DOHH2 (cell line): ENCODE results near the gene CARM1.

Experiments used
- H3F3A ChIP-seq: fragments of 200-600 bp; sonication (generic), shearing (Covaris generic); 2 replicates; pipeline ENCODE4 v1.6.0; 2016; ENCODE audit warnings: antibody characterized with exemption, mild to moderate bottlenecking; ENCODE audit not compliant: control insufficient read depth, insufficient read depth
- H3K27ac ChIP-seq: fragments of 200-600 bp; sonication (generic); 2 replicates; pipeline ENCODE4 v1.5.1; 2014; ENCODE audit warnings: low read depth, mild to moderate bottlenecking, low read length, moderate library complexity
- H3K27me3 ChIP-seq: fragments of 200-600 bp; sonication (generic); 2 replicates; pipeline ENCODE4 v1.6.1; 2014; ENCODE audit warnings: mild to moderate bottlenecking, low read length, mixed read lengths; ENCODE audit not compliant: control insufficient read depth
- H3K36me3 ChIP-seq: fragments of 200-600 bp; sonication (generic); 2 replicates; pipeline ENCODE4 v1.6.1; 2014; ENCODE audit warnings: mild to moderate bottlenecking, low read length, moderate library complexity, mixed read lengths; ENCODE audit not compliant: control insufficient read depth
- H3K4me1 ChIP-seq: fragments of 200-600 bp; sonication (generic); 2 replicates; pipeline ENCODE4 v1.6.1; 2014; ENCODE audit warnings: mild to moderate bottlenecking, low read length, mixed read lengths; ENCODE audit not compliant: control insufficient read depth
- H3K4me2 ChIP-seq: fragments of 200-600 bp; sonication (generic); 2 replicates; pipeline ENCODE4 v1.6.0; 2014; ENCODE audit warnings: mild to moderate bottlenecking, low read length, moderate library complexity
- H3K4me3 ChIP-seq: fragments of 200-600 bp; sonication (generic); 2 replicates; pipeline ENCODE4 v1.5.1; 2014; ENCODE audit warnings: mild to moderate bottlenecking, low read length, mixed read lengths
- H3K79me2 ChIP-seq: fragments of 200-600 bp; sonication (generic); 2 replicates; pipeline ENCODE4 v1.6.1; 2014; ENCODE audit warnings: mild to moderate bottlenecking, low read length, mixed read lengths; ENCODE audit not compliant: control insufficient read depth
- H3K9me2 ChIP-seq: fragments of 200-600 bp; sonication (generic); replicated peaks from 2 replicates; pipeline ENCODE4 v1.6.1; 2014; ENCODE audit warnings: mild to moderate bottlenecking, low read length, mixed read lengths; ENCODE audit not compliant: control insufficient read depth
- H3K9me3 ChIP-seq: fragments of 200-600 bp; sonication (generic); 2 replicates; pipeline ENCODE4 v1.6.1; 2014; ENCODE audit warnings: antibody characterized with exemption, low read length, mixed read lengths; ENCODE audit not compliant: control insufficient read depth, insufficient read depth
- H4K20me1 ChIP-seq: fragments of 200-600 bp; sonication (generic); 2 replicates; pipeline ENCODE4 v1.6.0; 2014; ENCODE audit warnings: low read depth, mild to moderate bottlenecking, antibody characterized with exemption, low read length, moderate library complexity; ENCODE audit not compliant: control insufficient read depth, insufficient read depth
- CTCF ChIP-seq: fragments of 200-600 bp; sonication (generic); IDR thresholded peaks from one replicate; pipeline ENCODE4 v1.5.1; 2014; ENCODE audit warnings: antibody characterized with exemption, mild to moderate bottlenecking, low read depth, low read length; ENCODE audit not compliant: poor library complexity, severe bottlenecking
- EZH2phosphoT487 ChIP-seq: fragments of 200-600 bp; sonication (generic); IDR thresholded peaks from 2 replicates; pipeline ENCODE4 v1.6.1; 2017; ENCODE audit warnings: borderline replicate concordance, mild to moderate bottlenecking, antibody characterized with exemption, low read length, moderate library complexity, mixed read lengths

Gene CARM1

GRCh38 chr19:10892256-10892655 is 20.9 kb downstream of the CARM1 start:
- peaks cover 5% of the 10 kb centered on the region; the same call in 1 of the 2 replicates for H3K36me3 ChIP-seq
- no peak overlapping the region for H3K4me3 ChIP-seq
- no peaks in the 10 kb centered on the region for H3K9me3 ChIP-seq
- H3K27ac ChIP-seq = no peak overlapping the region
- TF ChIP-seq CTCF = no peak
- TF ChIP-seq EZH2phosphoT487 = no peak
- no peak overlapping the region for H3K4me2 ChIP-seq
- peaks cover 4% of the 10 kb centered on the region; the same call in 1 of the 2 replicates for H4K20me1 ChIP-seq
- H3F3A ChIP-seq = no peaks in the 10 kb centered on the region
- peaks cover 30% of the 10 kb centered on the region for H3K4me1 ChIP-seq
- no peaks in the 10 kb centered on the region for H3K9me2 ChIP-seq
- no peaks in the 10 kb centered on the region for H3K27me3 ChIP-seq
- peaks cover 82% of the 10 kb centered on the region for H3K79me2 ChIP-seq

GRCh38 chr19:10894911-10895213 is 23.5 kb downstream of the CARM1 start:
- Histone ChIP-seq H3K79me2 (peaks cover 82% of the 10 kb centered on the region), H4K20me1 (peaks cover 12% of the 10 kb centered on the region; the same call in 1 of the 2 replicates), H3K9me2 (no peaks in the 10 kb centered on the region), H3K4me1 (peaks cover 19% of the 10 kb centered on the region), H3K27ac (no peak overlapping the region), H3K9me3 (no peaks in the 10 kb centered on the region), H3K27me3 (no peaks in the 10 kb centered on the region), H3K36me3 (no peaks in the 10 kb centered on the region; the same call in 1 of the 2 replicates), H3K4me2 (no peak overlapping the region), H3F3A (no peaks in the 10 kb centered on the region), H3K4me3 (no peak overlapping the region)
- TF ChIP-seq EZH2phosphoT487 (no peak), CTCF (no peak)

- Histone ChIP-seq H3K79me2 (peaks cover 86% of the 10 kb centered on the region), H3K4me3 (no peak overlapping the region), H3K4me2 (no peak overlapping the region), H3F3A (no peaks in the 10 kb centered on the region), H4K20me1 (peaks cover 16% of the 10 kb centered on the region; the same call in 1 of the 2 replicates), H3K9me3 (no peaks in the 10 kb centered on the region), H3K27ac (no peak overlapping the region), H3K9me2 (no peaks in the 10 kb centered on the region), H3K27me3 (no peaks in the 10 kb centered on the region), H3K36me3 (no peaks in the 10 kb centered on the region; the same call in 1 of the 2 replicates), H3K4me1 (peaks cover 19% of the 10 kb centered on the region)
- TF ChIP-seq CTCF (no peak), EZH2phosphoT487 (no peak)
Measured at GRCh38 chr19:10895363-10895762, 24.0 kb downstream of the CARM1 start.
